Stimulated activated CD4-positive, alpha-beta T cell treated with anti-CD3 and anti-CD28 coated beads, TNF-alpha, amount 100 ng/mL, for 4 hours (primary cell): ENCODE measurements around the gene LMOD1.
"Not testable (repeated sequence)": the region's sequence is repeated elsewhere in the genome, so short reads cannot be mapped to it uniquely, and the experiment has no call there.

Experiments
- DNase-seq, 3 experiments: peaks; one replicate each; pipeline ENCODE4 v3.0.0-alpha.2; 2020; ENCODE audit warnings: low read depth in 3 of 3

LMOD1 gene

GRCh38 chr1:201946224-201946908, at the start of gene LMOD1:
TSS of gene LMOD1 (minus strand) at chr1:201946548. CDS start at chr1:201946340, 208 bp downstream.
- peak in 1 of 3 experiments; percentile 6 for DNase-seq

GRCh38 chr1:201990427-201990826, 44.1 kb upstream of the LMOD1 start:
- DNase-seq = no peak

GRCh38 chr1:201989354-201990128, 43.2 kb upstream of the LMOD1 start:
- no peak for DNase-seq

GRCh38 chr1:201988601-201989000, 42.3 kb upstream of the LMOD1 start:
- no peak for DNase-seq

- DNase-seq = no peak
Measured at GRCh38 chr1:201985355-201985754, 39.0 kb upstream of the LMOD1 start.

- no peak for DNase-seq
Measured at GRCh38 chr1:201984446-201984845, 38.1 kb upstream of the LMOD1 start.

- DNase-seq = no peak
Measured at GRCh38 chr1:201983380-201983805, 37.0 kb upstream of the LMOD1 start.

- DNase-seq = peak in 2 of 3 experiments; percentile 19 to 22
Measured at GRCh38 chr1:201982623-201983379, 36.5 kb upstream of the LMOD1 start, which contains the start of gene RNPEP. TSS of gene RNPEP (plus strand) at chr1:201982648. CDS start at chr1:201982667, 19 bp downstream.

- DNase-seq = peak; percentile 44 to 60 (median 50)
Measured at GRCh38 chr1:201982082-201982622, 35.8 kb upstream of the LMOD1 start.

GRCh38 chr1:201970334-201971159, 24.2 kb upstream of the LMOD1 start:
- no peak for DNase-seq

GRCh38 chr1:201968202-201968925, 22.0 kb upstream of the LMOD1 start:
- DNase-seq = no peak

- DNase-seq = no peak
Measured at GRCh38 chr1:201966171-201966570, 19.8 kb upstream of the LMOD1 start.

GRCh38 chr1:201964261-201964660, 17.9 kb upstream of the LMOD1 start:
- DNase-seq = no peak

GRCh38 chr1:201962382-201962781, 16.0 kb upstream of the LMOD1 start:
- DNase-seq = not testable (repeated sequence)

GRCh38 chr1:201958348-201958747, 12.0 kb upstream of the LMOD1 start:
- DNase-seq = no peak

- DNase-seq = no peak
Measured at GRCh38 chr1:201955729-201956143, 9.4 kb upstream of the LMOD1 start.

- DNase-seq = peak; percentile 82 to 84 (median 82)
Measured at GRCh38 chr1:201955009-201955728, 8.8 kb upstream of the LMOD1 start, which contains the start of gene TIMM17A. TSS of gene TIMM17A (plus strand) at chr1:201955503. CDS start at chr1:201955527, 24 bp downstream.

- DNase-seq = no peak
Measured at GRCh38 chr1:201954263-201955008, 8.1 kb upstream of the LMOD1 start.

GRCh38 chr1:201949491-201949890, 3.1 kb upstream of the LMOD1 start:
- DNase-seq = no peak
